ENCODE results near the gene APBB2.

The APBB2 gene

GRCh38 chr4:40888933-40889332 lies 325.4 kb downstream of the APBB2 start:
- no peak for DNase-seq (ENCODE audit: low read depth in 2 of 2)
- no peak for TF ChIP-seq CTCF (IDR thresholded peaks at IDR 0.05; ENCODE audit: low read depth, low read length)
- no peak overlapping the region for H3K4me3 ChIP-seq (replicated peaks in 1 of 2; ENCODE audit: low read depth in 2 of 2, low read length in 2 of 2)

GRCh38 chr4:40887764-40888131 lies 326.6 kb downstream of the APBB2 start:
- H3K4me3 ChIP-seq (replicated peaks in 1 of 2; ENCODE audit: low read depth in 2 of 2, low read length in 2 of 2) = no peak overlapping the region
- DNase-seq (ENCODE audit: low read depth in 2 of 2) = peak; percentile 83 to 91
- no peak for TF ChIP-seq CTCF (IDR thresholded peaks at IDR 0.05; ENCODE audit: low read depth, low read length)

- no peak for TF ChIP-seq CTCF (IDR thresholded peaks at IDR 0.05; ENCODE audit: low read depth, low read length)
- DNase-seq (ENCODE audit: low read depth in 2 of 2) = peak in 1 of 2 donors; percentile 16
- H3K4me3 ChIP-seq (replicated peaks in 1 of 2; ENCODE audit: low read depth in 2 of 2, low read length in 2 of 2) = no peak overlapping the region
Measured at GRCh38 chr4:40886931-40887763, 327.2 kb downstream of the APBB2 start.

- no peak for DNase-seq (ENCODE audit: low read depth in 2 of 2)
- no peak for TF ChIP-seq CTCF (IDR thresholded peaks at IDR 0.05; ENCODE audit: low read depth, low read length)
- no peak overlapping the region for H3K4me3 ChIP-seq (replicated peaks in 1 of 2; ENCODE audit: low read depth in 2 of 2, low read length in 2 of 2)
Measured at GRCh38 chr4:40881851-40882250, 332.5 kb downstream of the APBB2 start.

GRCh38 chr4:40881096-40881495 lies 333.2 kb downstream of the APBB2 start:
- no peak for TF ChIP-seq CTCF (IDR thresholded peaks at IDR 0.05; ENCODE audit: low read depth, low read length)

GRCh38 chr4:40878548-40879055 lies 335.7 kb downstream of the APBB2 start:
- DNase-seq (ENCODE audit: low read depth in 2 of 2) = no peak
- TF ChIP-seq CTCF (IDR thresholded peaks at IDR 0.05; ENCODE audit: low read depth, low read length) = no peak
- H3K4me3 ChIP-seq (replicated peaks in 1 of 2; ENCODE audit: low read depth in 2 of 2, low read length in 2 of 2) = no peak overlapping the region

More at GRCh38 chr4:40881096-40881495, 333.2 kb downstream of the APBB2 start:
- H3K4me3 ChIP-seq (replicated peaks in 1 of 2; ENCODE audit: low read depth in 2 of 2, low read length in 2 of 2) = no peak overlapping the region
- no peak for DNase-seq (ENCODE audit: low read depth in 2 of 2)
